GM20000 (cell line): ENCODE measurements around the gene PIK3AP1.

ENCODE experiments used
- DNase-seq: peaks from one replicate; pipeline ENCODE4 v3.0.0; 2012; ENCODE audit warnings: low spot score
- CTCF ChIP-seq: IDR thresholded peaks from 2 replicates; pipeline ENCODE4 v1.5.1; 2012; ENCODE audit warnings: mild to moderate bottlenecking, control low read depth; ENCODE audit errors: extremely low read depth, missing control alignments

Gene PIK3AP1, protein sequence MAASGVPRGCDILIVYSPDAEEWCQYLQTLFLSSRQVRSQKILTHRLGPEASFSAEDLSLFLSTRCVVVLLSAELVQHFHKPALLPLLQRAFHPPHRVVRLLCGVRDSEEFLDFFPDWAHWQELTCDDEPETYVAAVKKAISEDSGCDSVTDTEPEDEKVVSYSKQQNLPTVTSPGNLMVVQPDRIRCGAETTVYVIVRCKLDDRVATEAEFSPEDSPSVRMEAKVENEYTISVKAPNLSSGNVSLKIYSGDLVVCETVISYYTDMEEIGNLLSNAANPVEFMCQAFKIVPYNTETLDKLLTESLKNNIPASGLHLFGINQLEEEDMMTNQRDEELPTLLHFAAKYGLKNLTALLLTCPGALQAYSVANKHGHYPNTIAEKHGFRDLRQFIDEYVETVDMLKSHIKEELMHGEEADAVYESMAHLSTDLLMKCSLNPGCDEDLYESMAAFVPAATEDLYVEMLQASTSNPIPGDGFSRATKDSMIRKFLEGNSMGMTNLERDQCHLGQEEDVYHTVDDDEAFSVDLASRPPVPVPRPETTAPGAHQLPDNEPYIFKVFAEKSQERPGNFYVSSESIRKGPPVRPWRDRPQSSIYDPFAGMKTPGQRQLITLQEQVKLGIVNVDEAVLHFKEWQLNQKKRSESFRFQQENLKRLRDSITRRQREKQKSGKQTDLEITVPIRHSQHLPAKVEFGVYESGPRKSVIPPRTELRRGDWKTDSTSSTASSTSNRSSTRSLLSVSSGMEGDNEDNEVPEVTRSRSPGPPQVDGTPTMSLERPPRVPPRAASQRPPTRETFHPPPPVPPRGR

DNA sequence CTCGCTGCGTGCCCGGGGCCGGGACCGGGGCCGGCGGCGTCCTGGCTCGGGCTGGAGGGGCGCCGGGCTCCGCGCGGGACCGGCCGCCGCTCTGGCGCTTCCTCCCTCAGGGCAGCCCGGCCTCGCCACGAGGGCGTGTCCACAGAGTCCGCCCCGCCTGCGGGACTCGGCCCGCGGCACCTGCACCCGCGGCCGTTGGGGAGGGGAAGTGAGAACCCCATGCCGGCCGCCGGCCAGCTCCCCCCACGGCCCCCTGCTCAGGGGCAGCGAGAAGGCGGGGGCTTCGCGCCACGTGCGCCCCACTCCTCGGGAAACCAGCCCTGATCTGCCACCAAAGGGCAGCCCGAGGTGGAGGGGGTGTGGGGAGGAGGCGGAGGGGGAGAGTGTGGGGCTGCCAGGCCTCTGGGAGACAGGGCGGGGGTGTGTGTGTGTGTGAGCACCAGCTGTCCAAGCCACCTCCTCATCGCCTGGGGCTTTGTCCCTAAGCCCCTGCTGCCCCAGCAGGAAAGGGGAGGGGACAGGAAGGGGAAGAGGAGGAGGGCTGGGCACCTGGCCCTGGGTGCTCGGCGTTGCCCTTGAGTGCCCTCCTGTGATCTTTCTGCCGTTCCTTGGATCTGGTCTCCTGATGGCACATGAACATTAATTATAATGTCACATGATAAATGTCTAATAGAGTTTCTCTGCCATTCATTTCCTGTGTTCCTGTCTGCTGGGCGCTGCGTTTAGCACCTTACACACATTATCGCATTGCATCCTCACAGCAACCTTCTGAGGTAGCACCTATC, at the start of gene PIK3AP1:
PIK3AP1 (minus strand) TSS at position 93 of the 785 bp plus-strand sequence. CDS start 120 bp downstream, outside the sequence.
- TF ChIP-seq CTCF, result no peak
- DNase-seq, result peak; percentile 91

- no peak for TF ChIP-seq CTCF
- DNase-seq, result no peak
These were observed 47.8 kb upstream of the PIK3AP1 start for GRCh38 chr10:96768136-96768535.

DNA sequence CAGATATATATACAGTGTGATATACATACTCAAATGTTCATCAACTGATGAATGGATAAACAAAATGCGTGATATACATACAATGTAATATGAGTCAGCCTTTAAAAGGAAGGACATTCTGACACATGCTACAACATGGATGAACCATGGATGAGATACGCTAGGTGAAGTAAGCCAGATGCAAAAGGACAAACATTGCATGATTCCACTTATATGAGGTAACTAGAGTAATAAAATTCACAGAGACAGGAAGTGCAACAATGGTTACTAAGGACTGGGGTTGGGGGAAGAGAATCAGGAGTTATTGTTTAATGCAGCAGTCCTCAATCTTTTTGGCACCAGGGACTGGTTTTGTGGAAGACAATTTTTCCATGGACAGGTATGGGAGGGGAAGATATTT, 47.3 kb upstream of the PIK3AP1 start:
- TF ChIP-seq CTCF, result no peak
- no peak for DNase-seq

GRCh38 chr10:96765406-96766240, 45.3 kb upstream of the PIK3AP1 start:
- peak; percentile 74 for TF ChIP-seq CTCF
- peak; percentile 69 for DNase-seq

- DNase-seq, result no peak
These were observed 44.2 kb upstream of the PIK3AP1 start for GRCh38 chr10:96764425-96765060.

More at GRCh38 chr10:96764425-96765060, 44.2 kb upstream of the PIK3AP1 start:
- no peak for TF ChIP-seq CTCF
